ENCODE measurements around the gene MPP4.
A peak's percentile ranks its signal among the peaks of the same experiment; 100 is the strongest.

Gene MPP4

GRCh38 chr2:201628545-201628944 is 69.9 kb downstream of the MPP4 start:
- H3K27me3 ChIP-seq (ENCODE audit: low read depth, low read length) = no peaks in the 10 kb centered on the region
- no peaks in the 10 kb centered on the region for H3K4me1 ChIP-seq (ENCODE audit: control insufficient read depth in 1 of 2, insufficient read depth in 2 of 2, low read length in 2 of 2)
- no peaks in the 10 kb centered on the region for H3K9me3 ChIP-seq (ENCODE audit: control insufficient read depth in 1 of 2, low read length in 2 of 2)
- no peak overlapping the region for H3K4me3 ChIP-seq (ENCODE audit: low read depth in 1 of 2, low read length in 2 of 2)
- peaks cover 27 to 54% of the 10 kb centered on the region in 2 donors for H3K36me3 ChIP-seq (ENCODE audit: control insufficient read depth in 1 of 2, insufficient read depth in 2 of 2, low read length in 2 of 2)
- no peak overlapping the region for H3K27ac ChIP-seq (ENCODE audit: low read length)

- Histone ChIP-seq H3K36me3 (ENCODE audit: control insufficient read depth in 1 of 2, insufficient read depth in 2 of 2, low read length in 2 of 2) (peaks cover 4 to 16% of the 10 kb centered on the region in 2 donors), H3K27ac (ENCODE audit: low read length) (no peak overlapping the region), H3K9me3 (ENCODE audit: control insufficient read depth in 1 of 2, low read length in 2 of 2) (no peaks in the 10 kb centered on the region)
Measured at GRCh38 chr2:201622306-201622970, 76.0 kb downstream of the MPP4 start.

GRCh38 chr2:201621293-201621999 is 77.0 kb downstream of the MPP4 start:
- Histone ChIP-seq H3K27me3 (ENCODE audit: low read depth, low read length) (no peaks in the 10 kb centered on the region), H3K36me3 (ENCODE audit: control insufficient read depth in 1 of 2, insufficient read depth in 2 of 2, low read length in 2 of 2) (peaks cover 4 to 12% of the 10 kb centered on the region in 2 donors), H3K27ac (ENCODE audit: low read length) (no peak overlapping the region), H3K4me3 (ENCODE audit: low read depth in 1 of 2, low read length in 2 of 2) (no peak overlapping the region), H3K9me3 (ENCODE audit: control insufficient read depth in 1 of 2, low read length in 2 of 2) (no peaks in the 10 kb centered on the region), H3K4me1 (ENCODE audit: control insufficient read depth in 1 of 2, insufficient read depth in 2 of 2, low read length in 2 of 2) (no peaks in the 10 kb centered on the region)

More at GRCh38 chr2:201622306-201622970, 76.0 kb downstream of the MPP4 start:
- Histone ChIP-seq H3K4me1 (ENCODE audit: control insufficient read depth in 1 of 2, insufficient read depth in 2 of 2, low read length in 2 of 2) (no peaks in the 10 kb centered on the region), H3K4me3 (ENCODE audit: low read depth in 1 of 2, low read length in 2 of 2) (no peak overlapping the region), H3K27me3 (ENCODE audit: low read depth, low read length) (no peaks in the 10 kb centered on the region)

- peak overlapping the region in 1 of 2 donors; percentile 45 for H3K4me3 ChIP-seq (ENCODE audit: low read depth in 1 of 2, low read length in 2 of 2)
- no peaks in the 10 kb centered on the region for H3K9me3 ChIP-seq (ENCODE audit: control insufficient read depth in 1 of 2, low read length in 2 of 2)
- no peaks in the 10 kb centered on the region for H3K4me1 ChIP-seq (ENCODE audit: control insufficient read depth in 1 of 2, insufficient read depth in 2 of 2, low read length in 2 of 2)
- no peak overlapping the region for H3K27ac ChIP-seq (ENCODE audit: low read length)
- H3K27me3 ChIP-seq (ENCODE audit: low read depth, low read length) = no peaks in the 10 kb centered on the region
- H3K36me3 ChIP-seq (ENCODE audit: control insufficient read depth in 1 of 2, insufficient read depth in 2 of 2, low read length in 2 of 2) = peaks cover 0 to 4% of the 10 kb centered on the region in 2 donors
Measured at GRCh38 chr2:201618744-201619662, 79.4 kb downstream of the MPP4 start.

GRCh38 chr2:201608021-201608420 is 90.4 kb downstream of the MPP4 start:
- Histone ChIP-seq H3K36me3 (ENCODE audit: control insufficient read depth in 1 of 2, insufficient read depth in 2 of 2, low read length in 2 of 2) (no peaks in the 10 kb centered on the region), H3K4me3 (ENCODE audit: low read depth in 1 of 2, low read length in 2 of 2) (no peak overlapping the region), H3K27ac (ENCODE audit: low read length) (no peak overlapping the region), H3K4me1 (ENCODE audit: control insufficient read depth in 1 of 2, insufficient read depth in 2 of 2, low read length in 2 of 2) (no peaks in the 10 kb centered on the region), H3K9me3 (ENCODE audit: control insufficient read depth in 1 of 2, low read length in 2 of 2) (no peaks in the 10 kb centered on the region), H3K27me3 (ENCODE audit: low read depth, low read length) (no peaks in the 10 kb centered on the region)

- no peaks in the 10 kb centered on the region for H3K9me3 ChIP-seq (ENCODE audit: control insufficient read depth in 1 of 2, low read length in 2 of 2)
- no peaks in the 10 kb centered on the region for H3K27me3 ChIP-seq (ENCODE audit: low read depth, low read length)
- no peaks in the 10 kb centered on the region for H3K4me1 ChIP-seq (ENCODE audit: control insufficient read depth in 1 of 2, insufficient read depth in 2 of 2, low read length in 2 of 2)
- H3K36me3 ChIP-seq (ENCODE audit: control insufficient read depth in 1 of 2, insufficient read depth in 2 of 2, low read length in 2 of 2) = no peaks in the 10 kb centered on the region
- H3K4me3 ChIP-seq (ENCODE audit: low read depth in 1 of 2, low read length in 2 of 2) = no peak overlapping the region
- no peak overlapping the region for H3K27ac ChIP-seq (ENCODE audit: low read length)
Measured at GRCh38 chr2:201607568-201607967, 90.9 kb downstream of the MPP4 start.

- Histone ChIP-seq H3K27me3 (ENCODE audit: low read depth, low read length) (no peaks in the 10 kb centered on the region), H3K4me3 (ENCODE audit: low read depth in 1 of 2, low read length in 2 of 2) (no peak overlapping the region), H3K27ac (ENCODE audit: low read length) (no peak overlapping the region), H3K9me3 (ENCODE audit: control insufficient read depth in 1 of 2, low read length in 2 of 2) (no peaks in the 10 kb centered on the region), H3K36me3 (ENCODE audit: control insufficient read depth in 1 of 2, insufficient read depth in 2 of 2, low read length in 2 of 2) (no peaks in the 10 kb centered on the region), H3K4me1 (ENCODE audit: control insufficient read depth in 1 of 2, insufficient read depth in 2 of 2, low read length in 2 of 2) (no peaks in the 10 kb centered on the region)
Measured at GRCh38 chr2:201600906-201601305, 97.5 kb downstream of the MPP4 start.

- no peak overlapping the region for H3K27ac ChIP-seq (ENCODE audit: low read length)
- no peaks in the 10 kb centered on the region for H3K4me1 ChIP-seq (ENCODE audit: control insufficient read depth in 1 of 2, insufficient read depth in 2 of 2, low read length in 2 of 2)
- no peaks in the 10 kb centered on the region for H3K9me3 ChIP-seq (ENCODE audit: control insufficient read depth in 1 of 2, low read length in 2 of 2)
- H3K36me3 ChIP-seq (ENCODE audit: control insufficient read depth in 1 of 2, insufficient read depth in 2 of 2, low read length in 2 of 2) = no peaks in the 10 kb centered on the region
- no peaks in the 10 kb centered on the region for H3K27me3 ChIP-seq (ENCODE audit: low read depth, low read length)
- peak overlapping the region in 1 of 2 donors; percentile 35 for H3K4me3 ChIP-seq (ENCODE audit: low read depth in 1 of 2, low read length in 2 of 2)
Measured at GRCh38 chr2:201597397-201597796, 101.0 kb downstream of the MPP4 start.
